Measurements from ENCODE around the gene NPPC. TPM values are rescaled to one million over a fixed set of nuclear protein-coding genes. Genes with fewer than 3 reads are reported as not detected.

NPPC gene
- total and polyA plus RNA-seq, 2 of the 8 experiments (the other 6 are each of a cell fraction or from before 2014, with no cell fraction given): 1.3 to 4.7 TPM

DNA sequence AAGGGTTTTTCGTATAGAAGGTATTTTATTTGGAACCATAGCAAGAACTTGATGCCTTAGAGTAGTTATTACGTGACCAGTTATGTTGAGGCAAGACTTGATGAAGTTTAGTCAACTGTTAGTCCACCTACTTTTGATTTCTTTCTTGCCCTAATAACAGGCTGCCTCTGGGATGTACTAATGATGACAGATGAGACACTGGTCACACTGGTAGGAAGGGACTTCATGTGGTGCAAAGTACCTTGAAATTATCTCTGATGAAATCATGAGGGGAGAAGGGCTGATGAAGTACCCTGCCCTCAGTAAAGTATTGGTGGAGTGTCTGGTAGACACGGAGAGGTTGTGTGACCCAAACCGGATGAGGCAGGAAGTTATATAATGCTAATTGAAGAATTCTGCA, 40.7 kb upstream of the NPPC start:
- Histone ChIP-seq H2AK5ac (ENCODE audit: low read depth, low read length) (no peak overlapping the region), H3K56ac (replicated peaks; ENCODE audit: insufficient read length, low read depth, low read length) (no peak overlapping the region), H3K23ac (ENCODE audit: insufficient read length) (no peak overlapping the region), H3K18ac (ENCODE audit: extremely low read depth, low read length) (no peak overlapping the region), H2BK12ac (ENCODE audit: low read depth, low read length) (no peak overlapping the region), H3K4ac (replicated peaks; ENCODE audit: insufficient read length, low read depth, low read length) (no peak overlapping the region), H2BK5ac (ENCODE audit: low read depth, low read length) (no peak overlapping the region), H3K4me3 (ENCODE audit: extremely low read depth in 1 of 4, insufficient read depth in 2 of 4, low read depth in 3 of 4, low read length in 4 of 4) (no peak overlapping the region), H3K79me2 (ENCODE audit: control insufficient read depth in 1 of 2, insufficient read depth in 2 of 2, low read length in 2 of 2) (peaks cover 0 to 43% of the 10 kb centered on the region in 2 experiments; a peak in 2 of 4 replicates), H2BK20ac (ENCODE audit: low read length) (no peak overlapping the region), H3K36me3 (ENCODE audit: control insufficient read depth in 2 of 4, insufficient read depth in 4 of 4, low read length in 3 of 4) (no peaks in the 10 kb centered on the region), H3K14ac (ENCODE audit: insufficient read length) (no peak overlapping the region), H3K9ac (replicated peaks in 1 of 4; ENCODE audit: extremely low read depth in 1 of 4, low read depth in 3 of 4, low read length in 3 of 4) (no peak overlapping the region), H4K20me1 (replicated peaks in 1 of 2; ENCODE audit: control insufficient read depth in 1 of 2, insufficient read depth in 2 of 2, low read length in 2 of 2) (no peaks in the 10 kb centered on the region), H3K27me3 (replicated peaks in 1 of 4; ENCODE audit: control insufficient read depth in 3 of 4, extremely low read depth in 1 of 4, insufficient read depth in 3 of 4, low read length in 3 of 4) (no peaks in the 10 kb centered on the region), H2BK120ac (replicated peaks; ENCODE audit: low read depth, low read length) (no peak overlapping the region), H4K5ac (ENCODE audit: insufficient read length, low read depth, low read length) (no peak overlapping the region), H2AFZ (ENCODE audit: low read length) (no peak overlapping the region), H2BK15ac (ENCODE audit: low read length) (no peak overlapping the region), H3K4me1 (replicated peaks in 1 of 4; ENCODE audit: control insufficient read depth in 3 of 4, insufficient read depth in 4 of 4, low read length in 3 of 4) (no peaks in the 10 kb centered on the region), H3K23me2 (ENCODE audit: low read depth, low read length) (no peaks in the 10 kb centered on the region; the same call in 1 of the 2 replicates), H3K9me3 (ENCODE audit: insufficient read depth in 2 of 2, low read depth in 1 of 2, low read length in 1 of 2) (peaks cover 6 to 7% of the 10 kb centered on the region in 2 experiments; a peak in 3 of 4 replicates), H4K8ac (ENCODE audit: extremely low read depth, insufficient read depth, low read length) (no peak overlapping the region), H4K91ac (replicated peaks; ENCODE audit: insufficient read length, low read length) (no peak overlapping the region), H3K4me2 (ENCODE audit: insufficient read depth in 1 of 2, low read depth in 2 of 2, low read length in 2 of 2) (no peak overlapping the region), H3K79me1 (ENCODE audit: low read depth, low read length) (peaks cover 4% of the 10 kb centered on the region; the same call in 1 of the 2 replicates), H3K27ac (ENCODE audit: low read depth, low read length) (no peak overlapping the region)
- POLR2A ChIA-PET (ENCODE audit: partially characterized antibody): no interaction called here
- WGBS, 2 experiments (ENCODE audit: extremely low coverage in 1 of 2, insufficient coverage in 1 of 2, insufficient read length in 1 of 2, insufficient replicate concordance in 2 of 2, low coverage in 1 of 2, low lambda C conversion rate in 2 of 2, missing lambda C conversion rate in 1 of 2): 88% methylated on average over 4 of the region's 4 CpGs; no CpG with 5 or more reads in 1 of the 2 experiments
- FAIRE-seq (no peak), DNase-seq (ENCODE audit: low read depth in 1 of 2, low spot score in 2 of 2) (no peak)
- CTCF ChIA-PET (ENCODE audit: partially characterized antibody): no interaction called here
- TF ChIP-seq RXRA (IDR thresholded peaks at IDR 0.05; ENCODE audit: insufficient read depth, low read depth, low read length) (no peak), RNF2 (IDR thresholded peaks at IDR 0.05; ENCODE audit: borderline replicate concordance, low read depth, low read length, missing control alignments, poor library complexity, severe bottlenecking) (no peak), POU5F1 (IDR thresholded peaks at IDR 0.05; ENCODE audit: low read depth, low read length) (no peak), TAF7 (optimal IDR thresholded peaks at IDR 0.05; ENCODE audit: borderline replicate concordance, low read depth, low read length) (no peak), POLR2A (IDR thresholded peaks at IDR 0.05; ENCODE audit: control extremely low read depth in 1 of 2, low read depth in 2 of 2, low read length in 2 of 2) (no peak), BACH1 (IDR thresholded peaks at IDR 0.05; ENCODE audit: low read length) (no peak), ZNF274 (IDR thresholded peaks at IDR 0.05; ENCODE audit: borderline replicate concordance, extremely low read depth, low read length) (no peak)

Data from H1 (cell line).